Osteocyte (in vitro differentiated cells): ENCODE results near the gene PPDPF. TPM values are rescaled to one million over a fixed set of nuclear protein-coding genes. Genes with fewer than 3 reads are reported as not detected.

Experiments used
- DNase-seq: peaks from one replicate; pipeline ENCODE4 v3.0.0; 2021; ENCODE audit warnings: mixed read lengths; ENCODE audit not compliant: unreplicated experiment; ENCODE audit errors: extremely low spot score
- H3K27ac Mint-ChIP-seq: one replicate; pipeline ENCODE4 v1.8.0; 2021; ENCODE audit warnings: mild to moderate bottlenecking, mixed read lengths; ENCODE audit not compliant: unreplicated experiment
- H3K27me3 Mint-ChIP-seq: one replicate; pipeline ENCODE4 v1.8.0; 2021; ENCODE audit warnings: mixed read lengths; ENCODE audit not compliant: unreplicated experiment
- H3K36me3 Mint-ChIP-seq: one replicate; pipeline ENCODE4 v1.8.0; 2021; ENCODE audit warnings: mixed read lengths; ENCODE audit not compliant: unreplicated experiment
- H3K4me1 Mint-ChIP-seq: one replicate; pipeline ENCODE4 v1.8.0; 2021; ENCODE audit warnings: mixed read lengths; ENCODE audit not compliant: unreplicated experiment
- H3K4me3 Mint-ChIP-seq: one replicate; pipeline ENCODE4 v1.8.0; 2021; ENCODE audit warnings: mild to moderate bottlenecking, moderate library complexity, mixed read lengths; ENCODE audit not compliant: unreplicated experiment
- H3K9me3 Mint-ChIP-seq: one replicate; pipeline ENCODE4 v1.8.0; 2021; ENCODE audit warnings: mixed read lengths; ENCODE audit not compliant: unreplicated experiment
- CTCF ChIP-seq: fragments of 200-600 bp; sonication (generic); IDR thresholded peaks from 2 replicates; pipeline ENCODE4 v1.5.0; 2021; ENCODE audit warnings: antibody characterized with exemption, mild to moderate bottlenecking, moderate library complexity
- total RNA-seq: library from RNA; stranded (reverse); gene quantifications from 2 replicates; pipeline ENCODE4 v1.2.1, GENCODE V29; 2021

PPDPF gene
- total RNA-seq, 1 donor from 2014 or later = 239 TPM

DNA sequence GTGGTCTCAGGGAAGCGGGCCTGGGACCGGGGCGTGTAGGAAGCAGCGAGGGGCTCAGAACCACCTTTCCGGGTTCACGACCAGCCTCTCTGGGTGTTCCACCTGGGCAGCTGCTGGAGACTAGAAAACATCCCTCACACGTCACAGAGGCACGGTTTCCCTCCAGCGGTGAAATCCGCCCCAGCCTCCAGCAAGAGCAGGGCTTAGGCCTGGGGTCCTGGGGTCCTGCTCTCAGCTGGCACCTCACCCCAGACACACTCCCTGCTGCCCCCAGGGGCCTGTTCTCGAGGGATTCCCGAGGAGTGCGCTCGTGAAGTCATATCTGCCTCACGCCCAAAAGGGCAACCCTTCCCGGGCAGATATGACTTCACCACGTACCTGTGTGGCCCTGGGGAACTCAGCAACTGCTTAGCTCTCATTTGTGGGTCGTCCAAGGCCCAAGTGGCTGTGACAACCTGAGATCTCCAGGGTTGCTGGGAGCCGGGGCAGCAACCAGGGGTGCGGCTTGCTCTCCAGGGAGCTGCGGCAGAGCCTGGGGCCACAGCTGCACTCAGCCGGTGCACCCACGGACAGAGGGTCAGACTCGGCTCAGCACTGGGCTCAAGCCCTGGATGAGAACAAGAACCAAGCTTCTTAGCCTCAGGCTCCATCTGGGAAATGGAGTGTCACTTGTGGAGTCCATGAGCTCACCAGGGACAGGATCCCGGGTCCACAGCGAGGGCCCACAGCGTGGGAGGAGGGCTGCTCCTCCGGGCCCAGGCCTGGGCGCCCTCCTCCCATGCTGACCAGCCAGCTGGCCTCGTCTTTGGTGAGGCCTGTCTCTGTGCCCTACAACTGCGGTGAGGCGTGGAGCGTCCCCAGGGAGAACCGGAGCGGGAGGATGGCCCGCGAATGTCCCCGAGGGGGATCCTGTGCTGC lies 34.1 kb downstream of the PPDPF start:
- no peaks in the 10 kb centered on the region for H3K27me3 Mint-ChIP-seq
- no peaks in the 10 kb centered on the region for H3K36me3 Mint-ChIP-seq
- H3K9me3 Mint-ChIP-seq = no peaks in the 10 kb centered on the region
- peaks cover 12% of the 10 kb centered on the region for H3K4me1 Mint-ChIP-seq
- H3K4me3 Mint-ChIP-seq = peak overlapping the region; percentile 61
- no peak for TF ChIP-seq CTCF
- no peak overlapping the region for H3K27ac Mint-ChIP-seq
- no peak for DNase-seq

- Mint-ChIP-seq H3K27me3 (no peaks in the 10 kb centered on the region), H3K4me1 (peaks cover 13% of the 10 kb centered on the region), H3K27ac (no peak overlapping the region), H3K9me3 (no peaks in the 10 kb centered on the region), H3K4me3 (no peak overlapping the region), H3K36me3 (peaks cover 4% of the 10 kb centered on the region)
- no peak for TF ChIP-seq CTCF
- DNase-seq = no peak
These were observed 35.3 kb downstream of the PPDPF start for GRCh38 chr20:63555661-63556381.

- no peak for DNase-seq
- Mint-ChIP-seq H3K4me3 (no peak overlapping the region), H3K9me3 (no peaks in the 10 kb centered on the region), H3K4me1 (peaks cover 13% of the 10 kb centered on the region), H3K27ac (no peak overlapping the region), H3K36me3 (peaks cover 4% of the 10 kb centered on the region), H3K27me3 (no peaks in the 10 kb centered on the region)
- TF ChIP-seq CTCF = no peak
These were observed 36.4 kb downstream of the PPDPF start for GRCh38 chr20:63556873-63557478.

GRCh38 chr20:63557481-63557891 lies 36.9 kb downstream of the PPDPF start:
- no peaks in the 10 kb centered on the region for H3K27me3 Mint-ChIP-seq
- H3K9me3 Mint-ChIP-seq = no peaks in the 10 kb centered on the region
- H3K4me3 Mint-ChIP-seq = no peak overlapping the region

More at GRCh38 chr20:63557481-63557891, 36.9 kb downstream of the PPDPF start:
- peaks cover 4% of the 10 kb centered on the region for H3K36me3 Mint-ChIP-seq
- peaks cover 13% of the 10 kb centered on the region for H3K4me1 Mint-ChIP-seq
- no peak overlapping the region for H3K27ac Mint-ChIP-seq
- TF ChIP-seq CTCF = no peak
- no peak for DNase-seq
